NCI-H1417 (cell line): Measurements from ENCODE around the gene HES7.
"Not testable (repeated sequence)": the region's sequence is repeated elsewhere in the genome, so short reads cannot be mapped to it uniquely, and the experiment has no call there.

Source experiments
- DNase-seq, 3 experiments: peaks; one replicate each; lab custom pipeline; 2025; lab: John Stamatoyannopoulos, UW

The HES7 gene

DNA sequence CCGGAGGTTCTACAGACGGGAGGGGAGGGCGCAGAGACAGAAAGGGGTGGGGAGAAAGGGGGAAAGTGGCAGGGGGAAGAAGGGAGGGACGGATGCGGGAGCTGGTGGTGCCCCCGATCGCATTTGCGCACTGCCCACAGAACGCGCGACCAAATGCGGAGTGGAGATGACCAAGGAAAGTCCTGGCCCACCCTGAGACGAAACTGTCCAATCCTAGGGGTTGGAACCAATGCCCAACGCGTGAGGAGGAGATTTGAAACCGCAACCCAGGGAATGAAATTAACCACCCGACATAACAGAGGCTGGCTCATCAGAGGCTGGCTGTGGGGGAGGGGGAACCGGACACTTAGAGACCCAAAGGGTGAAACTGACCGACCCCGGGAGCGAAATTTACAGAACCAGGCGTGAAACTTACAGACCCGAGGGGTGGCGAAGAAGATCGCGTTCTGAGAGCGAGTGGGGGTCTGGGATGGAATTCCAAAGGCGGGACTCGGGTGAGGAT, 1.4 kb downstream of the HES7 start:
- DNase-seq = peak in 1 of 3 experiments; percentile 25

DNA sequence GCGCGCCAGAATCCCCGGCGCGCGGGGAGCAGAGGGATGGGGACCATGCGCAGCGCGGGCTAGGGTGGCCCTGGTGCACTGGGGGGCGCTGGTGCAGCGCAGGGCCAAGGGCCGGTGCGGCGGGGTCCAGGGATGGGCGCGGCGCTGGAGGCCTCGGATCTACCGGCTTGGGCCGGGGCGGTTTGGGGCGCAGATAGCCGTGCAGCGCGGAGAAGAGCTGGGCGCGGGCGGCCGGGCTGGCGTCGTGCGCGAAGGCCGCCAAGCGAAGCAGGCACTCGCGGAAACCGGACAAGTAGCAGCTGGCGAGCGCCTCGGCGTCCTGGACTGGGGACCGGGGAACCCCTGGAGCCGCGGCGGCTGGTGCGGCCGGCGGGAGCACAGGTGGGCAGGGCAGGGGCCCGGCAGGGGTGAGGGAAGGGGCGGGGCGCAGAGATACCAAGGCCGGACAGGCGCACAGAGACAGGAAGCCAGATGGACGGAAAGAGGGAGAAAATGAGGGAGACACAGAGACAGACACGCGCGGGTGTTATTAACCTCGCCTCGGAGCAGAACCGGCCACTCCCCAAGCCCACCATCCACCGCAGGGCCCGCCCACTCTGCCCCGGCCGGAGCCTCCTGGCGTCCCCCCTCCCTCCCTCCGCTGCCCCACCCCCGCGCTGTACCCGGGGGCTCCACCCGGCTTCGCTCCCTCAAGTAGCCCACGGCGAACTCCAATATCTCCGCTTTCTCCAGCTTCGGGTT, 2.1 kb downstream of the HES7 start:
- peak in 2 of 3 experiments; percentile 45 to 49 for DNase-seq

DNA sequence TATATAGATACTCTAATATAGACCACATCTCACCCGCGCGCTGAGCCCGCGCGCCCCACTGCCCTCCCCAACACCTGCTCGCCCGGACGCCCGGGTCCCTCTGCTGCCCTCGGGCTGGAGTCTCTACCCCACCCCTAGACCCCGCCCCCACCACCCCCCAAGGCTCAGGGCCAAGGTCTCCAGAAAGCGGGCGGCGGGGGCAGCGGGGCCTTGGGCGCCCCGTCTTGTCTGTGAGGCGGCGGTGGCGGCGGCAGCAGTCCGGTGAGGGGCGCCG, 2.6 kb downstream of the HES7 start:
- no peak for DNase-seq

DNA sequence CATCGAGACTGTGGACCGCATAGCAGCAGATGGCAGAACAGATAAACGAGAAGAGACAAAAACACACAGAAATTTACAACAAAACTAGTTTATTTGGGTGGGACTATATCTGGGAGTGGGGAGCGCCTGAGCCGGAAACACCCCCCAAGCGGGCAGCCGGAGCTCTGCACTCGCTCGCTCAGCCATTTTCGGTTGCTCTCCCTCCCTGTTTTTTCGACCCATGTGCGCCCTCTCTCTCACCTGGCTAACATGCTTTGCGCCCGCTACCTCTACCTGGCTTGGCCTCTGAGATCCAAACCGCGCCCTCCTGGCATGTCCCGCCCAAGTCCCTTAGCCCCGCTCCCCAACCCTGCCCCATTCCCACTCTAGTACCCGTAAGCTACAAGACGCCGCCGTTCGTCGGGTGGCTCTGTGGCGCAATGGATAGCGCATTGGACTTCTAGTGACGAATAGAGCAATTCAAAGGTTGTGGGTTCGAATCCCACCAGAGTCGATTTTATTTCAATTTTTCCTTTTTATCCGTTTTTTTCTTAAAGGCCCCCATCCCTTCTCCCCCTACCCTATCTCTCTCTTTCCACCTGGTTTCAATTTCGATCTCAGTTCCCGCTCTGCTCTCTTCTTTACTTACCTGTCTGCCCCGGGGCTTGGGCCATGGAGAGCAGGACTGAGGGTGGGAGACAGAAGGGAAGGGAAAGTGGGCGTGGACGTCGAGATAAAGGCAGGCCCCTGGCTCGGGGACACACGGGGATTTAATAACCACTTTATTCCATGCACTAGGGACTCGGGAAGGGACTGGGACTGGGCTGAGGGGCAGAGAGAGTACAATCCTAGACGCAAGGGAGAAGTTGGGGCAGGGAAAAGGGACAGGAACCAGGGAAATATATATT, 3.1 kb downstream of the HES7 start:
- DNase-seq = peak; percentile 18 to 73 (median 65)

DNA sequence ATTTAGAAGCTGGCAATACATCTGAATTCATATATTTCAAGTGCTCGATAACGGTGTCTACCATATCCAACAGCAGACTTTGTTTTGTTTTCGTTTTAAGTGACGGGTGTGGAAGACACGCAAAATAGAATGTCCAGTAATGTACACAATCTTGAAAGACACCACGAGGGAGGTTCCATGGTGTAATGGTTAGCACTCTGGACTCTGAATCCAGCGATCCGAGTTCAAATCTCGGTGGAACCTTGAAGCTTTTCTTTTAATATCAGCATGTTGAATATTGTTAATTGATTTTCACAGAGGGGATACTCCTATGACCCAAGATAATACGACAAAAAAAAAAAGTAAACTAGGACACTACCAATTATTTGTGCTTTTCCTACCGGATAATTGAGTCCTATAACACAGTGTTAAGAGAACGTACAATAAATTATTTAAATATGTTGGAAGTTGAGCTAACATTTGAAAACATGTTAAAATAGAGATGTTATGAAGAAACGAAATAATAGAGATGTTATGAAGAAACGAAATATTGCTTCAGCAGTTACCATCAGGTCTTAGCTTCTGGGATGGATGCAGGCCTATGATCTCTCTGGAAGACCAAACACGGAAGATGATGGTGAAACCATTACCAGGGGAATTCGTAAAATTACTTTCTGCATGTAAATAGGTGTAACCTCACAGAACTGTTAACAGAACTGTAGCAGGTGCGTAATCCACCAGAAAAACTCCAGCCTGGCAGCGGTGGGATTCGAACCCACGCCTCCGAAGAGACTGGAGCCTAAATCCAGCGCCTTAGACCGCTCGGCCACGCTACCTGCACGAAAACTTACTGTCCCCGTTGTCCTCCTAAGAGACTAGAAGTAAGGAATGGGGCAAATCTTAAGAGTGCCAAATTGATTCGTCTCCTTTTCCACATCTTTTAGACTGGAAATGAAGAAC, 4.1 kb downstream of the HES7 start:
- DNase-seq = peak; percentile 74 to 95 (median 84)

DNA sequence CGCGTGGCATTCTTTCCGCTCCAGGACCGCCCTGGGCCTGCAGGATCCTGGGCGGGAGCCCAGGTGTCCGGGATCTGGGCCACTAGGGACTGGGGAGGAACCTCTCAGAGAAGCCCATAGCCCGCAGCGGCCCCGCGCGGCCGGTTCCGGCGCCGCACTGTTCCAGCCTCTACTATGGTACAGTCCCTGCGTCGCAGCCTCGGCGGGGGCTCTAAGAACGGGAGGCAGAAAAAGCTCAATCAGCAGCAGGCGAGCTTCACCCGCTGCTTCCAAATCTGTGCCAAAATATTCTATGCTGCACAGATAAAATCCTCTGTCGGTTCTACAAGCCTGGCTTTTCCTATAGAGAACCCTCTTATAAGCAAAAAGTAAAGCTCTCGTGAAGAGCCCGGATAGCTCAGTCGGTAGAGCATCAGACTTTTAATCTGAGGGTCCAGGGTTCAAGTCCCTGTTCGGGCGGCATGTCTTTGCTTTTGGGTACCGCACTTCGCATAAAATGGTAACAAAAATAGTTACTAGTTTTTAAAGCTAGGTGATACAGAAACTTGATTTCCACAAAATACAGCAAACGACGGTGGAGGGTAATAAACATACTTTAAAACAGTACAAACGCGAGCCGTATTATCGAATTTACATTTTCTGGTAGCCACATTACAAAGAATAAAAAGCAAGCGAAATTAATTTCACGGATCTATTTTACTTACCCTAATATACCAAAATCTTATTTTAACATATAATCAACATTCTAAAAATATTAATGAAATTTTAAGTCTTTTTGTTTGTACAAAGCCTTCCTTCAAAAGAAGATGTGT, 4.9 kb downstream of the HES7 start:
- peak; percentile 71 to 89 (median 76) for DNase-seq

DNA sequence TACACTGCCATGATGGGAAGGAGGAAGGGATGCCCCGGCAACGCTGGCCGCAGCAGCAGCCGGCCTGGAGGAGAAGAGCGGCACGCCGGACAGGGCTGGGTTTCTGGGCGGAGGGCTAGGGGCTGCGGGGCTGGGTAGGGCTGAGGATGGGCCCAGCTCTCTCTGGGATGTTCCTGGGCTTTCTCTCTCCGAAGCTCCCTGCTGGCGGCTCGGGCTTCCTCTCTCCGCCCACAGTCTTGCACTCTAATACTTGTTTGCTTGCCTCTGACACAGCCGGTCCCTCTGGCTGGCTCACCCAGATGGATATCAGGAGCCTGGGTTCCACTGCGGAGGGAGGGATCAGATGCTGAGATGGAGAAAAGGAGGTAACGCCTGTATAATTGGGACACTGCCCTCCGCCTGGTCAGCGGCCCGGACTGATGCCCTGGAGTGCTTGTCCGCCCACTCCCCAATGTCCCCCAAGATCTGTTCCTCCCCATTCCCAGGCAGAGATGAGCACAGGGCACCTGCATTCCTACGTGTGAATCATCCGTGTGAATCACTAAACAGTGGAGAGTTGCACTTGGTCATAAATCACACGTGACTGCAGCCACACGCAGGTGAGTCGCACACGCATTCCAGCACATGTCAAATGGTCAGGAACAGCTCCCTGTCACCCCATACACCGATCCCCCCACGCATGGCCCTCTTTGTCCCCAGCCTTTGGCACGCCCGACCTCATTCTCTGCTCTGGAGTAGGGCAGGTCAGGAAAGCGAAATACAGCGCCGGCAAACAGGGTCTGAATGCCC, 5.7 kb downstream of the HES7 start, which contains the start of gene ALOXE3:
Gene ALOXE3, minus strand, starts transcription at position 535 of the 789 bp plus-strand sequence. Its CDS starts 524 bp downstream, at position 11.
- DNase-seq = peak in 2 of 3 experiments; percentile 29 to 56

DNA sequence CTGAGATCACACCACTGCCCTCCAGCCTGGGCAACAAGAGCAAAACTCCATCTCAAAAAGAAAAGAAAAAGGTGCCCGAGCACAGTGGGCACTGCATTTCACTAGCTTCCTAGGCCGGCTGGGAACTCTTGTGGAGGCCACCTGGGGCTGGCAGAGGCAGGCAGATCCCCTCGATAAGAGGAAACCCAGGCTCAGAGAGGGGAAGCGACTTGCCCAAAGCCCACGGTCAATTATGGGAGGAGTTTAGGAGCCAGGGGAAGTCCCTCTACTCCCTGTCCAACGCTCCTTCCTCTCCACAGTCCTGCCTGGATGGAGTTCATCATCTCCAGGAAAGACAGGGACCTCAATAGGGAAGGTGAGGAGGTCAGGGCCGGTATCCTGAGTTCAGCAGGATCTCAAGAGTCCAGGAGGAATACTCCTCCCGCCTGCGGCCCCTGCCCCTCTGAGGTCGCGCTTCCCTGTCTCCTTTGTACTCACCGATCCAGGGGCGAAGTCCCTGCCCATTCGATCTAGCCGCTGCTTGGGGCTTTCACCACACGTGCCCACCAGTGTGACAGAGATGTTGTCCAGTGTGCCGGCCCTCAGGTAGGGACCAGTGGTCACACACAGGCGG, 6.4 kb downstream of the HES7 start:
- DNase-seq = peak in 2 of 3 experiments; percentile 4 to 48

DNA sequence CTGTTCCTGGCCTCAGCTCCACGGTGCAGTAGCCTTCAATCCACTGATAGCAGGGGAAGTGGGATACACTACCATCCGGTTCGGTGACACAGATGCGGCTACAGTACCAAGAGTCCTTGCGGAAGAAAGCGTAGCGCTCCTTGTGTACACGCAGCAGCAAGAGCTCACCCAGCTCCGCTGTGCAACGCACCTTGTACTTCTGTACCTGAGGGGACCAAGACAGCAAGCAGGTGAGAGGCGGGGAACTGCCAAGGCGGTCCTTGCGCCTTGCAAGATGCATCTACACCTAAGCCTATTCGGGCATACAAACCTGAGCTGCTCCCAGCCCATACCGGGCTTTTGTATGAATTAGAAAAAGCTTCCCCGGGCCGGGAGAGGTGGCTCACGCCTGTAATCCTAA, 7.1 kb downstream of the HES7 start:
- DNase-seq = no peak

DNA sequence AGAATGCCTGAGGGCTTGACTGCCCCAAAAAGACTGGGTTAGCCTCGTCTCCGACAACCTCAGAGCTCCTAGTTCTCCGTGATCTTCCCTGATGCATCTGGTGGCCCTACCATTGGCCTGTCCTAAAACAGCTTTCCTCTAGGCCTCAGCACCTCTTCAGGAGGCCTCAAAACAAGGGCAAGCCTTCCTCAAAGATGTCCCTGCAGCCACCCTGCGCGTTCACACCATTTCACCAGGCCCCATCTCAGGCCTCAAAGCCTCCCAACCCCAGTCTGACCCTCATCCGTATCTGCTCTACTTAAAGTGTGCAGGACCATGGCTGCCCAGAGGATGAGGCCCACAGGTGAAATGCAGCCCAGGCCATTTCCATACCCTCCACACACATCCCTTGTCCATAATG, 13.0 kb downstream of the HES7 start:
- no peak for DNase-seq

DNA sequence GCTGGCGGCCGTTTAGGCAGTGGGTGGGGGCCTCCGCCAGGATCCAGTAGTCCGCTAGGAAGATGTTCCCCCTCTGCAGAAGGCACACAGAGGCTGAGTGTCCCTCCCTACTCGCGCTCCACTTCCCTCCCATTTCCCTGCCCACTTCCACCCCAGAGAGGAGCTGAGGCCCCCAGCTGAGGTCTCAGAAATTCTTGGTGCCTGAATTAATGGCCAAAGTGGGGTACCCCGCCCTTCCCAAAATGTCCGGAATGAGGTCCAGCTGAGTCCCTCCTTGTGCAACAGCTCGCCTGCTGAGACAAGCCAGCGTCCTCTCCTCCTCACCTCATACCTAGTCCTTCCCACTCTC, 13.5 kb downstream of the HES7 start:
- no peak for DNase-seq

DNA sequence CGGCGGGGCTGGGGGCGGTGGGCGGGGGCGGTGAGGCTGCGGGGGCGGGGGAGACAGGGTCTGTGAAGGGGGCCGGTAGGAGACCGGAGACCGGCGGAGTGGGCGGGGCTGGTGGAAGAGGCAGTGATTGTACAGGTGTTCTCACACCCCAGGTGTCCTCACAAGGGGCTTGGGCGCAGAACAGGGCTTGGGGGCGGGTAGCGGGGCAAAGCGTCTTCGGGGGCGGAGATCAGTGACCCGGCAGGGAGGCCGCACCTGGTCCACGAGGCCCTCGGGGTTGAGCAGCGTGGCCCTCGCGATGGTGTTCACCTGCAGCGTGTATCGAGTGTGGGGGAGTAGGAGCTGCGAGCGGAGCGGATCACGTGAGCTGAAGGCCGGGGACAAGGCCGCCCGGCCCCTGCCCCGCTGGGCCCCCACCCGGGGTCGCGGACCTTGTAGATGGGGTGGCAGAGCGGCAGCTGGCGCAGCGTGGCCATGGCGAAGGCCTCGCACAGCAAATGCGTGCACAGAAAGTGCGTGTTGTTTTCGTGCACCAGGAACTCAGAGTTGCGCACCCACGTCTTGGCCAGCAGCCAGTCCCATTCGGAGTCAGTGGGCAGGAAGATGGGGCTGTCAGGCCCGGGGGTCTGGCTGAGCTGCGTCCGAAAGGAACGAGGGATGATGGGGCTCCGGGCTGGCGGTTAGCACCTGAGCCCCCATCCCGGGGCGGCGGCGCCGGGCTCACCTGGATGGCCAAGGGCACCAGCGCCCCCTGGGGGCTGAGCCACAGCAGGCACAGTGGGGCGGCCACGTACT, 14.0 kb downstream of the HES7 start:
- peak; percentile 50 to 59 (median 58) for DNase-seq

DNA sequence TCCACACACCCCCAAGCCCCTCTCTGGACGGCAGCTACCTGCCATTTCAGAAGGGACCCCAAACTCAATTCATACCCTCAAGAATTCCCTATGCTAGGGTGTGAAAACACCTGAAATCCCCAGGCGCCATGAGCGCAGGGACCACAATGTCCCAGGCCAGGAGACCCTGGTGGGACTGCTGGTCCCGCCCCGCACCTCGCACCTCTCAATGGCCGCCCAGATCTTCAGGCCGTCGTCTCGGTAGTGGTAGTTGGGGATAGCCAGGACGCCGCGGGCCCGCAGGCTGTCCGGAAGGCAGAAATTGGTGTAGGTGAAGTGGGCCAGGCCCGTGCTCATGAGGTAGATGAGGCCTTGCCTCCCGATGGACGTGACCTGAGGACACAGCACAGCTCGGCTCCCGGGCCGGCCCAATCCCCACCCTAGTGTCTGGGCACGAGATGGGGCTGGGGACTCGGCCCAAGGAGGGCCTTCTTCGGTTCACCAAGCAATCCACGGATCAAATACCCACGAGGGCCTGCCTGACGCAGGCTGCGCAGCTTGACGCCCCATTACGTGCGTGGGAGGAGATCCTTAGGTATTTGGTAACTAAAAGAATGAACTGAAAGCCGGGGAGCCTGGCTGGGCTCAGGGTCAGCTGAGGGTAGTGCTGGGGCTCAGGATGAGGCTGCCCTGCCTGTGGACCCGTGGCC, 14.8 kb downstream of the HES7 start:
- DNase-seq = no peak

DNA sequence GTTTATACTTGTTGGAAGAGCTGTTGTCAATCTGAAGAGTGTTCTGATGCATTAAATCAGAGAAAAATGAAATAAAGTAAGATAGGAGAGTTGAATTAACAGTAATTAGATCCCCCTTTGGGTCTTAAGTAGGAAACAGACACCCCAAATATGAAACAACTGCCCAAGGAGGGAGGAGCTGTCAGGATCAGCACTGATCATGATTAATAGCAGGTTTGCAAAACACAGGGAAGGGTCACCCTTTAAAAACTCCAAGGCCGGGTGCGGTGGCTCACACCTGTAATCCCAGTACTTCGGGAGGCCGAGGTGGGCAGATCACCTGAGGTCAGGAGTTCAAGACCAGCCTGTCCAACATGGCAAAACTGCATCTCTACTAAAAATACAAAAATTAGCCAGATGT, 16.9 kb downstream of the HES7 start:
- DNase-seq = not testable (repeated sequence)

DNA sequence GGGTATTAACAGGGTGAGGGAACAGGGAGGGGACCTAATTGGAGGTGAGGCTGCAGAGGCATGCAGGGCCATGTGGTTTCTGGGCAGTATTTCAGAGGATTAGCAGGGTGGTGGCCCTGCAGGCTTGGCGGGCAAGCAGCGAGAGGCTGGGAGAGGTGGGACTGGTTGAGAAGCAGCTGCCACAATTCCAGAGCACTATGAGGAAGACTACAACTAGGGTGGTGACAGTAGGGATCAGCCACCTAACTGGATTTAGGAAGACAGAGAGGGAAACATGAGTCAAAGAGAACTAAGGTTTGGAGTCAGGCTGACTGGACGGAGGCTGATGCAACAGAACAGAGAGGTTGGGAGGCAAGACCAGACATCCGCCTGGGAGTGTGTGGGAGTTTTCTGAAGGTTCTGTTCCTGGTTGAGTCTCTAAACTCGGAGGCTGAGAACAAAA, 17.9 kb downstream of the HES7 start:
- no peak for DNase-seq

DNA sequence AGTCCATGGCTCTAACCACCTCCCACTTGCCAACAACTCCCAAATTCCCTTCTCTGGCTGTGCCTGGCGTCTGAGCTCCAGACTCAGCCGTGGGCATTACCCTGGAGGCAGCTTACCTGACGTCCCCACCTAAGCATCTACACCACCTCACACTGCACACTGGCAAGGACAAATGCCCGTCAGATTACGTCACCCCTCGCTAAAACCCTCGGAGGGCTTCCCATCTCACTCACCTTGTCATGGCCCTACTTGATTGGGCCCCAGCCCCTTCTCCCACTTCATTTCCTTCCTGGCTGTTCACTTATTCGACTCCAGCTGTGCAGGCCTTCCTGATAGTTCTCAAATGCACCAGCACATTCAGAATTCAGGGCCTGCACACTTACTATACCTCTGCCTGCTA, 19.0 kb downstream of the HES7 start:
- DNase-seq = no peak

DNA sequence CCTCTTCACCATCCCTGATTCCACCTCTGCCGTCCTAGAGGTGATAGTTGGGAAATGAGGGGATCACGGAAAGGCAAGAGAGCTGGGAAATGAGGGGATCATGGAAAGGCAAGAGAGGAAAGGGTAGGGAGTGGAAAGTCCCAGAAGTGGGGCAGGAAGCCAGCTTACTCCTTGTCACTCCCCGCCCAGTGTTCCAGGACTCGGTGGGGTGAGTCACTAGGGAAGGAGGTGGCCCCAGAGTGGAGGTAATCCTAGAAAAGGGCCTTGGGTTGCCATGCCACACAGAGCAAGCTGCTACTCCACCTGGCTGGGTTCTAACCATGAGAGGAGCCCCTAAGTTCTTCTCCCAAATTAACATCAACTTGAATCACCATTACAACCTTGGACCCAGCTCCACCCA, 20.4 kb downstream of the HES7 start:
- no peak for DNase-seq

DNA sequence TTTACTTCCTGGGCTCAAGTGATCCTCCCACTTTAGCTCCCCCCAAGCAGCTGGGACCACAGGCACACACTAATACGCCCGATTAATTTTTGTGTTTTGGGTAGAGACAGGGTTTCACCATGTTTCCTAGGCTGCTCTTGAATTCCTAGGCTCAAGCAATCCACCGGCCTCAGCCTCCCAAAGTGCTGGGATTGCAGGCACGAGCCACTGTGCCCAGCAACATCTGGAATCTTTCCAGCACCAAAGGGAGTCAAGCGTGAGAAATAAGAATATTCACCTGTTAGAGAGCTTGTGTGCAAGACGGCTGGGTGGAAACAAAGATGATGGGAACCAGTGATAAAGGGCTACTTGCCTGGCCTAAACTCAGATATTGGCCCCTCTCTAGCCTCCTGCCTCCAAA, 22.2 kb downstream of the HES7 start:
- no peak for DNase-seq
